Hepatocyte (in vitro differentiated cells): ENCODE measurements around the gene LGALS14. TPM values are rescaled to one million over a fixed set of nuclear protein-coding genes. Genes with fewer than 3 reads are reported as not detected.

Experiments used
- DNase-seq: peaks from one replicate; pipeline ENCODE4 v3.0.0-alpha.2; 2016; ENCODE audit warnings: low spot score
- H2AFZ ChIP-seq: fragments of 200-600 bp; sonication (generic); 2 replicates; pipeline ENCODE4 v1.6.0; 2016; ENCODE audit warnings: antibody characterized with exemption, mild to moderate bottlenecking
- H3K27ac ChIP-seq: fragments of 200-600 bp; sonication (generic); 2 replicates; pipeline ENCODE4 v1.5.1; 2016; ENCODE audit warnings: mild to moderate bottlenecking
- H3K27me3 ChIP-seq: fragments of 200-600 bp; sonication (generic); 2 replicates; pipeline ENCODE4 v1.6.1; 2016
- H3K36me3 ChIP-seq: fragments of 200-600 bp; sonication (generic); replicated peaks from 2 replicates; pipeline ENCODE4 v1.5.1; 2016; ENCODE audit warnings: low read depth; ENCODE audit not compliant: insufficient read depth
- H3K4me1 ChIP-seq: fragments of 200-600 bp; sonication (generic); 2 replicates; pipeline ENCODE4 v1.5.1; 2016; ENCODE audit warnings: mild to moderate bottlenecking, moderate library complexity; ENCODE audit not compliant: insufficient read depth
- H3K4me2 ChIP-seq: fragments of 200-600 bp; sonication (generic); 2 replicates; pipeline ENCODE4 v1.6.0; 2016
- H3K4me3 ChIP-seq: fragments of 200-600 bp; sonication (generic); 2 replicates; pipeline ENCODE4 v1.5.1; 2016; ENCODE audit warnings: mild to moderate bottlenecking
- H3K79me2 ChIP-seq: fragments of 200-600 bp; sonication (generic); 2 replicates; pipeline ENCODE4 v1.6.0; 2017; ENCODE audit warnings: mild to moderate bottlenecking
- H3K9me2 ChIP-seq: fragments of 200-600 bp; sonication (generic); replicated peaks from 2 replicates; pipeline ENCODE4 v1.6.0; 2017; ENCODE audit warnings: mild to moderate bottlenecking; ENCODE audit not compliant: insufficient read depth
- H3K9me3 ChIP-seq: fragments of 200-600 bp; sonication (generic); 2 replicates; pipeline ENCODE4 v1.5.1; 2016; ENCODE audit warnings: low read depth, mild to moderate bottlenecking
- H4K20me1 ChIP-seq: fragments of 200-600 bp; sonication (generic); 2 replicates; pipeline ENCODE4 v1.6.0; 2016; ENCODE audit warnings: mild to moderate bottlenecking; ENCODE audit not compliant: insufficient read depth, poor library complexity, severe bottlenecking
- CTCF ChIP-seq: fragments of 200-600 bp; sonication (generic); IDR thresholded peaks from 2 replicates; pipeline ENCODE4 v1.5.1; 2016; ENCODE audit warnings: antibody characterized with exemption, mild to moderate bottlenecking; ENCODE audit not compliant: poor library complexity
- EZH2 ChIP-seq: fragments of 200-600 bp; sonication (generic); IDR thresholded peaks from 2 replicates; pipeline ENCODE4 v1.6.1; 2016; ENCODE audit warnings: antibody characterized with exemption, mild to moderate bottlenecking, borderline replicate concordance
- EZH2phosphoT487 ChIP-seq: fragments of 200-600 bp; sonication (generic); IDR thresholded peaks from one replicate; pipeline ENCODE4 v1.6.1; 2018; ENCODE audit warnings: antibody characterized with exemption, mild to moderate bottlenecking, low read depth, moderate library complexity; ENCODE audit not compliant: unreplicated experiment, severe bottlenecking
- WGBS: methylation state at CpG from one replicate; pipeline ENCODE4 v1.1.6; 2016; ENCODE audit warnings: low lambda C conversion rate; ENCODE audit errors: missing lambda C conversion rate; 5-methylcytosine and 5-hydroxymethylcytosine counted together
- polyA plus RNA-seq: library from polyadenylated mRNA; unstranded; fragments of >200 nt; fragmentation: Nextera tagmentation; extraction: Ambion mirVana; gene quantifications from 2 replicates; pipeline ENCODE4 v1.2.1, GENCODE V29; 2016
- total RNA-seq: library from RNA; depleted of rRNA; stranded (reverse); fragments of >200 nt; gene quantifications from 2 replicates; pipeline ENCODE4 v1.2.3, GENCODE V29; 2014

The LGALS14 gene
- total and polyA plus RNA-seq, 2 experiments from 2014 or later, result 1.2 to 1.3 TPM

DNA sequence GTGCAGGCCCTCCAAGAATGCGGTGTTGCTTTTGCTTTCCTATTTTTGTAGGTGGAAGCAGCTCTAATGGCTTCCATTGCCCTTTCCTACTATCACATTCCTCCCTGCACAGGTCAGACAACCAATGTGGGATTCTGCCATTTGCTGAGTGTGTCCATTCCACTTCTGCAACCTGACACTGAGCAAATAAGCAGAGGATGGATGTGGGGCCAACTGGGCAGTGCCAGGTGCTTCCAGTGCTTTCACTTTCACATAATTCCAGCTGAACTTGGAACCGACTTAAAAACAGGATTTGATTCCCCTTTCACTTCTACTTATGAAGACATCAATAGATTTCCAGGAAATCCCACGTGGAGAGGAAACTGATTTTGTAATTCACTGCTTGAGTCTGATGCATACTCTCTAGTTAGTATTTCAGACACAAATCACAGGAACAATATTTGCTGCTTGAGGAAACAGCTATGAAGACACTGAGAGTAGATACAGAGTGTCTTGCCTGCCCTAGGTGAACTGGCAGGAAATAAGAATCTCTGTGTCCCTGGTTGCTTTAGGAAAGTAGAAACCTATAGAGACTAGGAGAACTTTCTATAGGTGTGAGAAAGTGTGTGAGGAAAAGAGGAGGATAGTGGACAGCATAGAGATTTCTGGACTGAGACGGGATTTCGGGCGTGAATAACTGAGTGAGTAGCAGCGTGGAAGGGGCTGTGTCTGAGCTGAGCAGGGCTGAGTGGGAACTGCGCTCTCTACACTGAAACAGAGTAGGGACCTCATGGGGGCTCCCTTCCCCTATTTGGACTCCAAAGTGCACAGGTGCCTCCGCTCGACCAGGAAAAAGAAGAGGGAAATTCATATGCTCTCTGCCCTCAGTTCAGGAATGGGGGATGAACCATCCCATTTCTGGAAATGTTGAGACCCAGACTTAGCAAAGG is 26.1 kb upstream of the LGALS14 start:
- Histone ChIP-seq H4K20me1 (no peaks in the 10 kb centered on the region), H3K27ac (no peak overlapping the region), H3K9me2 (no peaks in the 10 kb centered on the region), H3K4me1 (no peaks in the 10 kb centered on the region), H3K9me3 (no peaks in the 10 kb centered on the region), H3K36me3 (no peaks in the 10 kb centered on the region), H3K27me3 (peaks cover 14% of the 10 kb centered on the region), H3K4me3 (no peak overlapping the region), H2AFZ (no peak overlapping the region), H3K4me2 (no peak overlapping the region), H3K79me2 (no peaks in the 10 kb centered on the region)
- 85% methylated on average over 10 of the region's 10 CpGs for WGBS
- TF ChIP-seq EZH2phosphoT487 (no peak), CTCF (no peak), EZH2 (no peak)
- peak; percentile 18 for DNase-seq

DNA sequence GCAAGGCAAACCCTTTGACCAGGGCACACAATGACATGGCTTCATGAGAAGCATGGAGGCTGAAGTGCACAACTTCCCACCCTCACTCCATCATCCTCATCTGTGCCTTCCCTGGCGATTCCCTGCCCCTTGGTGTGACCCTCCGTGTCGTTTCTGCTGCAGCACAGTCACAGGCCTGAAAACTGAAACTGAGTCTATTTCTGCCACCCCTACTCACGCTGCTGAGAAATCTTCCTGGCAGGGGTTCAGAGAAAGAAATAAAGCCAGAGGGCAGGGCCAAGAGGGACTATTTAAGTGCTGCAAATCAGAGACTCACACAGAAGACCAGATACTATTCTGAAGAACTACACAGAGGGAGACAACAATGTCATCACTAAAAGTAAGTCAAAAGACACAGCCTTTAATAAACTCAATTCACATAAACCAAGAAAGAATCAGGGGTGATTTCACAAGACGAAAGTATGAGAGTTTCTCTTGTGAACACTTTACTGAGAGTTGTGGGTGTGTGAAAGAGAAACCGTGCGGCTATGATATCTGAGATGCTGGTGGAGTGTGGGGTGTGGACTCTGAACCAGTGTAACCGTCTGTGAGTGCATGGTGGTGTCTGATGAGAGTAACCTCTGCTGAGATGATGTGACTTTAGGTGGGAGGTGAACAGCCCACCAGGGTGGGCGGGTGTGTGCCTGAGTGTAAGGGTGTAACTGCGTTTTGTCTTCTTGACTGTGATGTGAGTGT is 25.1 kb upstream of the LGALS14 start:
- Histone ChIP-seq H3K27ac (no peak overlapping the region), H3K4me2 (no peak overlapping the region), H3K9me3 (no peaks in the 10 kb centered on the region)

DNA sequence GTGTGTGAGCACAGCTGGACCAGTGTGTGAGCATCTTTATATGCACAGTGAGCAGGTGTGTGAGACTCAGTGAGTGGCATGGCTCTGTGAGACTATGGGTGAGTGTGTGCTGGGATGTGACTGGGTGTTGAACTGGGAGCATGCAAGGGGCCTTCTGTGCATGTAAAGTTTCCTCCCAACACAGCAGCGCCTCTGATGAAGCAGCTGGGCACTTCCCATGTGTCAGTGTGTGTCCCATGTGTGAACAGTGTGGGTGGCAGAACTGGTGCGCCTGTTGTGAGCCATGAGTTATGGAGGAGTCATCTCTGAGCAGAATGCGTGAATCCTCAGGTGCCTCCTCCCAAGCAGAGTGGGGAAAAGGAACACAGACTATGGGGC is 24.5 kb upstream of the LGALS14 start:
- 88% methylated on average over 3 of the region's 3 CpGs for WGBS
- no peak for DNase-seq
- H2AFZ ChIP-seq, result no peak overlapping the region
- peaks cover 8% of the 10 kb centered on the region for H3K27me3 ChIP-seq
- no peak overlapping the region for H3K27ac ChIP-seq
- no peak overlapping the region for H3K4me2 ChIP-seq
- H3K4me1 ChIP-seq, result no peaks in the 10 kb centered on the region
- no peaks in the 10 kb centered on the region for H4K20me1 ChIP-seq
- no peaks in the 10 kb centered on the region for H3K9me3 ChIP-seq
- no peaks in the 10 kb centered on the region for H3K36me3 ChIP-seq
- TF ChIP-seq CTCF (no peak), EZH2 (no peak), EZH2phosphoT487 (no peak)
- no peaks in the 10 kb centered on the region for H3K79me2 ChIP-seq
- no peaks in the 10 kb centered on the region for H3K9me2 ChIP-seq
- no peak overlapping the region for H3K4me3 ChIP-seq

More for the DNA sequence above, 25.1 kb upstream of the LGALS14 start:
- H3K27me3 ChIP-seq, result peaks cover 11% of the 10 kb centered on the region
- no peaks in the 10 kb centered on the region for H3K36me3 ChIP-seq
- no peaks in the 10 kb centered on the region for H4K20me1 ChIP-seq
- no peaks in the 10 kb centered on the region for H3K79me2 ChIP-seq
- no peaks in the 10 kb centered on the region for H3K4me1 ChIP-seq
- no peak overlapping the region for H2AFZ ChIP-seq
- TF ChIP-seq EZH2 (no peak), EZH2phosphoT487 (no peak), CTCF (no peak)
- H3K4me3 ChIP-seq, result no peak overlapping the region
- no peak for DNase-seq
- WGBS, result 73% methylated on average over 10 of the region's 10 CpGs
- H3K9me2 ChIP-seq, result no peaks in the 10 kb centered on the region
